Measurements from ENCODE around the gene DHX8. TPM values are rescaled to one million over a fixed set of nuclear protein-coding genes. Genes with fewer than 3 reads are reported as not detected.

DHX8 gene
- 33.1 and 44.9 TPM in 2 replicates for total RNA-seq

GRCh38 chr17:43483674-43484551 lies at the start of gene DHX8:
Gene DHX8 (plus strand): TSS chr17:43483975. CDS start chr17:43484038, 63 bp downstream.

DNA sequence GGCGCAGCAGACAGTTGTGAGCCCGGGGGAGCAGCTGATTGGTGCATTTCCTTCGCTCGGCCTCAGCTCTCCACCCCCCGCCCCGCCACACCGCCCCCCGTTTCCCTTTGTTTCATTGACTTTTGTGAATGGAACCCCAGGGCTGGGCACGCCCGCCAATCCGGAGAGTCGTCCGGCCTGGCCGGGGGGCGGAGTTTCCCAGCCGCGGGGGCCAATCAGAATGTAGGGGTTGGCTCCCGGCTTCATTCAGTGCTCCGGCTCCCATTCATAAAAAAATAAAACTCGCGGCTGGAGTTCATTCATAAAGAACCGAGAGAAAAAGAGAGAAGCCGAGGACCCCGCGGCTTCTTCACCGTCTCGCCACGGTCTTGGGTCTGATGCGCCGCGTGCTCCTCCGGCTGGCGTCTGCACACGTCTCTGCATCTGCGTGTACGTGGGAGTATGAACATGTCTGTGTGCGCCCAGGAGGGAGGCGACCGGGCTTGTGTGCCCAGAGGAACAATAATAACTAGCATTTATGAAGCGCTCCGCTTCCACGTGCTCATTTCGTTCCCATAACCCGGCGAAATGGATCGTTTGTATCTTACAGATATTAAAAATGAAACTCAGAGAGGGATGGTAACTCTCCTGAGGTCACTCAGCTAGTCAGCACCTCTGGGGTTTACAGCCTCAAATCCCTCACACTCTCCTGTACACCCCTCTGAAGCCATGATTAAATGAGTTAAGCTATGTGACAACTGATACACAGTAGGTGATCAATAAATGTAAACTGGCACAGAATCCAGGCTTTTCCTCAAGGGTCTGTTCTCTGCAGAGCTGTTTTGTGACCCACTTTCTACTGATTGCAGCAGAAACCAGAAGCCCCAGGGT lies 62.8 kb downstream of the DHX8 start, which contains the start of gene ETV4:
Gene ETV4, minus strand, starts transcription at position 22 of the 870 bp plus-strand sequence. CDS start 723 bp downstream, outside the sequence.

Other genes starting within 250 kb of the DHX8 start
- not detected in 2 replicates for gene RNU2-1, start 250.0 kb upstream of the DHX8 start, total RNA-seq
- 10.6 and 26.1 TPM in 2 replicates for gene ARL4D, start 85.0 kb upstream of the DHX8 start, total RNA-seq
- 2.9 and 4.4 TPM in 2 replicates for gene ETV4, start 62.4 kb downstream of the DHX8 start, total RNA-seq
- gene MEOX1, start 177.9 kb downstream of the DHX8 start, total RNA-seq: under 0.01 TPM in 1 of 2 replicates, not detected in the other

Data from uterine smooth muscle cell (primary cell).